Measurements from ENCODE around the gene RNF17. TPM values are rescaled to one million over a fixed set of nuclear protein-coding genes. Genes with fewer than 3 reads are reported as not detected.
A peak's percentile ranks its signal among the peaks of the same experiment; 100 is the strongest.

Gene RNF17
- total RNA-seq, 1 donor from 2014 or later, result 0.12 TPM

DNA sequence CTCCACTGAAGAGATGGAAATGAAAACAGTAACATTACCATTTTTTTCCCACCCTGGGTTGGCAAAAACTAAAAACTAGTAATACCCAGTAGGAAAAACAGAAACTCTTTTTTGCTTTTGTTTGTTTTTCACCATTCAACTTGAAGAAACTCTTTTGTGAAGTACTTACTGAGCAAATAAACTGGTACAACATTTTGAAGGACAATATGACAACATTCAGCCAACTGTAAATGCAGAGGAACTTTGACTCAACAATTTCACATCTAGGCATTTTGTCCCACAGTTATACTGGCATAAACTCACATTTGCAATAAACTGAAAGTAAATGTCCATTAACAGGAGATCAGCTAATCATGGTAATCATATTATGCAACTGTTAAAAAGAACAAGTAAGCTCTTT, 152.5 kb downstream of the RNF17 start:
- peaks cover 5% of the 10 kb centered on the region for H3K36me3 Mint-ChIP-seq

GRCh38 chr13:24921003-24921402, 157.0 kb downstream of the RNF17 start:
- no peaks in the 10 kb centered on the region for H3K9me3 Mint-ChIP-seq

More for the DNA sequence above, 152.5 kb downstream of the RNF17 start:
- Mint-ChIP-seq H3K4me3 (no peak overlapping the region), H3K27me3 (no peaks in the 10 kb centered on the region), H3K27ac (no peak overlapping the region), H3K4me1 (ENCODE audit: unreplicated experiment) (peaks cover 11% of the 10 kb centered on the region), H3K9me3 (no peaks in the 10 kb centered on the region)
- TF ChIP-seq CTCF (conservative IDR thresholded peaks at IDR 0.05), result no peak
- DNase-seq (ENCODE audit: extremely low spot score, unreplicated experiment), result no peak

GRCh38 chr13:24921881-24922280, 157.9 kb downstream of the RNF17 start:
- H3K27me3 Mint-ChIP-seq, result no peaks in the 10 kb centered on the region
- peaks cover 12% of the 10 kb centered on the region for H3K4me1 Mint-ChIP-seq (ENCODE audit: unreplicated experiment)
- no peak for TF ChIP-seq CTCF (conservative IDR thresholded peaks at IDR 0.05)
- peak overlapping the region; percentile 97 for H3K27ac Mint-ChIP-seq
- no peak for DNase-seq (ENCODE audit: extremely low spot score, unreplicated experiment)
- H3K36me3 Mint-ChIP-seq, result no peaks in the 10 kb centered on the region
- no peaks in the 10 kb centered on the region for H3K9me3 Mint-ChIP-seq
- H3K4me3 Mint-ChIP-seq, result peak overlapping the region; percentile 99

More at GRCh38 chr13:24921003-24921402, 157.0 kb downstream of the RNF17 start:
- H3K4me1 Mint-ChIP-seq (ENCODE audit: unreplicated experiment), result peaks cover 12% of the 10 kb centered on the region
- peak overlapping the region; percentile 99 for H3K4me3 Mint-ChIP-seq
- no peak overlapping the region for H3K27ac Mint-ChIP-seq
- no peaks in the 10 kb centered on the region for H3K36me3 Mint-ChIP-seq
- DNase-seq (ENCODE audit: extremely low spot score, unreplicated experiment), result no peak
- no peaks in the 10 kb centered on the region for H3K27me3 Mint-ChIP-seq
- TF ChIP-seq CTCF (conservative IDR thresholded peaks at IDR 0.05), result no peak

- no peak for TF ChIP-seq CTCF (conservative IDR thresholded peaks at IDR 0.05)
- no peak for DNase-seq (ENCODE audit: extremely low spot score, unreplicated experiment)
- peaks cover 12% of the 10 kb centered on the region for H3K4me1 Mint-ChIP-seq (ENCODE audit: unreplicated experiment)
- H3K27me3 Mint-ChIP-seq, result no peaks in the 10 kb centered on the region
- no peaks in the 10 kb centered on the region for H3K9me3 Mint-ChIP-seq
- H3K27ac Mint-ChIP-seq, result peak overlapping the region; percentile 97
- H3K4me3 Mint-ChIP-seq, result peak overlapping the region; percentile 99
- H3K36me3 Mint-ChIP-seq, result no peaks in the 10 kb centered on the region
Measured at GRCh38 chr13:24922387-24922744, 158.4 kb downstream of the RNF17 start.

- H3K27ac Mint-ChIP-seq, result peak overlapping the region; percentile 97
- no peaks in the 10 kb centered on the region for H3K36me3 Mint-ChIP-seq
- no peaks in the 10 kb centered on the region for H3K27me3 Mint-ChIP-seq
- H3K9me3 Mint-ChIP-seq, result no peaks in the 10 kb centered on the region
- H3K4me1 Mint-ChIP-seq (ENCODE audit: unreplicated experiment), result peaks cover 12% of the 10 kb centered on the region
- H3K4me3 Mint-ChIP-seq, result peak overlapping the region; percentile 99
- peak; percentile 98 for DNase-seq (ENCODE audit: extremely low spot score, unreplicated experiment)
- no peak for TF ChIP-seq CTCF (conservative IDR thresholded peaks at IDR 0.05)
Measured at GRCh38 chr13:24922745-24923591, 159.0 kb downstream of the RNF17 start.

Measured in type B pancreatic cell (in vitro differentiated cells).